Endothelial cell of umbilical vein (primary cell): Measurements from ENCODE around the gene FGFBP2. TPM values are rescaled to one million over a fixed set of nuclear protein-coding genes. Genes with fewer than 3 reads are reported as not detected.

Source experiments
- BruUV-seq: library from RNA; stranded (reverse); fragments of 400-500 nt; replicated peaks from 2 replicates; lab custom pipeline; 2021; lab: Mats Ljungman, UMichigan
- CTCF ChIA-PET: fragments of 300-600, 350-600 bp; sonication (Branson Sonifier 250); formaldehyde crosslinking; loops from one replicate; lab custom pipeline; 2021; ENCODE audit warnings: antibody characterized with exemption, inconsistent platforms; lab: Charles Lee
- POLR2A ChIA-PET: fragments of 300-600, 350-600 bp; sonication (Branson Sonifier 250); formaldehyde crosslinking; loops from one replicate; lab custom pipeline; 2021; ENCODE audit warnings: antibody characterized with exemption, inconsistent platforms; lab: Charles Lee
- DNase-seq: peaks from one replicate; pipeline ENCODE4 v3.0.0-alpha.2; 2011; ENCODE audit warnings: low read depth, low spot score
- FAIRE-seq: peaks from 2 replicates; lab custom pipeline; 2011; peaks lifted over from hg19 to GRCh38; lab: Jason Lieb, UNC
- H2AFZ ChIP-seq: 2 replicates; pipeline ENCODE4 v1.6.0; 2012; ENCODE audit warnings: low read depth, low read length, control low read depth, inconsistent platforms
- H3K27ac ChIP-seq: 2 replicates; pipeline ENCODE4 v1.5.1; 2011; ENCODE audit warnings: low read depth, mild to moderate bottlenecking, control low read depth, low read length, moderate library complexity; ENCODE audit not compliant: insufficient read depth
- H3K27me3 ChIP-seq, 2 experiments: 2 replicates each; pipeline versions ENCODE4 v1.6.0 to v1.6.1; 2011; ENCODE audit warnings: low read length in 2 of 2, mixed read lengths in 1 of 2; ENCODE audit not compliant: control insufficient read depth in 2 of 2, insufficient read depth in 2 of 2
- H3K36me3 ChIP-seq, 2 experiments: 2 replicates in 1 of 2; 3 replicates in 1 of 2; pipeline ENCODE4 v1.5.1; 2011; ENCODE audit warnings: low read length in 2 of 2, mild to moderate bottlenecking in 1 of 2, moderate library complexity in 1 of 2; ENCODE audit not compliant: control insufficient read depth in 2 of 2, insufficient read depth in 2 of 2; ENCODE audit errors: extremely low read depth in 1 of 2
- H3K4me1 ChIP-seq: 3 replicates; pipeline ENCODE4 v1.5.1; 2011; ENCODE audit warnings: mild to moderate bottlenecking, low read length; ENCODE audit not compliant: control insufficient read depth, insufficient read depth; ENCODE audit errors: extremely low read depth
- H3K4me2 ChIP-seq: 2 replicates; pipeline ENCODE4 v1.6.1; 2011; ENCODE audit warnings: low read length, control low read depth, mixed read lengths; ENCODE audit not compliant: insufficient read depth
- H3K4me3 ChIP-seq, 3 experiments: fragments of 200-600 bp in 1 of 3; sonication (generic), shearing (Covaris generic) in 1 of 3; replicated peaks in 1 of 3; 2 replicates each; pipeline ENCODE4 v1.5.1; 2011 to 2016; ENCODE audit warnings: control low read depth in 3 of 3, low read length in 3 of 3, mild to moderate bottlenecking in 2 of 3, inconsistent platforms in 1 of 3, low read depth in 1 of 3, moderate library complexity in 1 of 3; ENCODE audit not compliant: insufficient read depth in 1 of 3
- H3K79me2 ChIP-seq: 2 replicates; pipeline ENCODE4 v1.6.0; 2012; ENCODE audit warnings: low read length, inconsistent platforms; ENCODE audit not compliant: control insufficient read depth, insufficient read depth
- H3K9ac ChIP-seq: replicated peaks from 2 replicates; pipeline ENCODE3; 2011; ENCODE audit warnings: low read length, control low read depth; ENCODE audit not compliant: insufficient read depth; ENCODE audit errors: extremely low read depth
- H3K9me1 ChIP-seq: replicated peaks from 3 replicates; pipeline ENCODE4 v1.6.0; 2011; ENCODE audit warnings: mild to moderate bottlenecking, low read length; ENCODE audit not compliant: control insufficient read depth, insufficient read depth; ENCODE audit errors: extremely low read depth
- H3K9me3 ChIP-seq: replicated peaks from 2 replicates; pipeline ENCODE4 v1.5.1; 2012; ENCODE audit warnings: low read length, inconsistent platforms; ENCODE audit not compliant: control insufficient read depth, insufficient read depth
- H4K20me1 ChIP-seq: replicated peaks from 2 replicates; pipeline ENCODE3; 2011; ENCODE audit warnings: mild to moderate bottlenecking, low read length; ENCODE audit not compliant: control insufficient read depth, insufficient read depth; ENCODE audit errors: extremely low read depth
- CTCF ChIP-seq, 2 donors: IDR thresholded peaks; 1 replicate in 1 of 2; 2 replicates in 1 of 2; pipeline ENCODE4 v1.5.1; 2011; ENCODE audit warnings: low read length in 2 of 2, mild to moderate bottlenecking in 2 of 2, moderate library complexity in 2 of 2, control low read depth in 1 of 2, inconsistent platforms in 1 of 2, low read depth in 1 of 2; ENCODE audit not compliant: insufficient read depth in 1 of 2; ENCODE audit errors: extremely low read depth in 1 of 2
- EZH2 ChIP-seq: IDR thresholded peaks from 2 replicates; pipeline ENCODE4 v1.6.1; 2012; ENCODE audit warnings: borderline replicate concordance, low read depth, mild to moderate bottlenecking, moderate library complexity, low read length, inconsistent platforms; ENCODE audit not compliant: severe bottlenecking
- FOS ChIP-seq: IDR thresholded peaks from 2 replicates; pipeline ENCODE4 v1.6.1; 2011; ENCODE audit warnings: mild to moderate bottlenecking, low read length, moderate library complexity, borderline replicate concordance; ENCODE audit not compliant: insufficient read depth
- GATA2 ChIP-seq: IDR thresholded peaks from 2 replicates; pipeline ENCODE4 v1.7.0; 2011; ENCODE audit warnings: low read depth, mild to moderate bottlenecking, moderate library complexity, mixed read lengths, low read length; ENCODE audit not compliant: insufficient read length, insufficient read depth
- JUN ChIP-seq: IDR thresholded peaks from 2 replicates; pipeline ENCODE4 v1.6.1; 2011; ENCODE audit warnings: borderline replicate concordance, low read depth; ENCODE audit not compliant: insufficient read length, insufficient read depth
- MAX ChIP-seq: IDR thresholded peaks from 2 replicates; pipeline ENCODE4 v1.6.1; 2011; ENCODE audit not compliant: insufficient read depth, insufficient read length
- MYC ChIP-seq: IDR thresholded peaks from one replicate; pipeline ENCODE4 v1.6.1; 2011; ENCODE audit warnings: mild to moderate bottlenecking, low read depth, low read length
- POLR2A ChIP-seq: IDR thresholded peaks from 2 replicates; pipeline ENCODE4 v1.6.1; 2012; ENCODE audit warnings: low read depth, mild to moderate bottlenecking, control low read depth, low read length
- POLR2AphosphoS5 ChIP-seq: IDR thresholded peaks from 2 replicates; pipeline ENCODE4 v1.6.1; 2012; ENCODE audit warnings: low read depth, mild to moderate bottlenecking, control low read depth, low read length, moderate library complexity; ENCODE audit not compliant: insufficient read depth
- dilution Hi-C: fragments of 300-500 bp; cut with MboI; formaldehyde crosslinking; loops from one replicate; pipeline ENCODE4 v1.15.0; 2019; ENCODE audit warnings: low sequenced_read_pairs; ENCODE audit not compliant: extremely low pct_ligation_motif_present
- intact Hi-C: fragments of 100-400 bp; cut with micrococcal nuclease; formaldehyde crosslinking; loops from one replicate; pipeline ENCODE4 v1.10.0; 2022
- polyA plus RNA-seq, 4 experiments: library from polyadenylated mRNA; depleted of rRNA in 3 of 4; stranded (reverse) in 3 of 4; unstranded in 1 of 4; fragments of >200 nt; gene quantifications; 2 replicates each; pipeline versions ENCODE4 v1.2.1 to v1.2.3, GENCODE V29; 2011 to 2012; ENCODE audit warnings: missing spikeins in 1 of 4
- total RNA-seq: library from RNA; stranded (reverse); gene quantifications from 2 replicates; pipeline ENCODE4 v1.2.3, GENCODE V29; 2021

The FGFBP2 gene
- total and polyA plus RNA-seq, 2 donors (not counting 3 experiments of a cell fraction or from before 2014, with no cell fraction given), result not detected

GRCh38 chr4:15948826-15949225 is 14.1 kb downstream of the FGFBP2 start:
- intact Hi-C loops (no loop called here), dilution Hi-C loops (no loop called here)
- no TSS peak for BruUV-seq
- Histone ChIP-seq H3K27ac (no peak overlapping the region), H3K9me3 (no peaks in the 10 kb centered on the region), H3K4me2 (no peak overlapping the region), H3K9ac (no peak overlapping the region), H3K27me3 (peaks cover 0 to 2% of the 10 kb centered on the region in 2 experiments), H3K79me2 (no peaks in the 10 kb centered on the region), H3K9me1 (no peaks in the 10 kb centered on the region), H3K4me3 (no peak overlapping the region), H2AFZ (no peak overlapping the region), H3K36me3 (no peaks in the 10 kb centered on the region), H3K4me1 (no peaks in the 10 kb centered on the region), H4K20me1 (no peaks in the 10 kb centered on the region)
- ChIA-PET POLR2A (no interaction called here), CTCF (interaction anchor here (1.2 to 1.3 kb wide), 2 partner anchors 66 to 143 kb away, joined by 3 to 4 read pairs; no protein-coding TSS in a partner anchor)
- no peak for TF ChIP-seq GATA2
- no peak for TF ChIP-seq MYC
- no peak for TF ChIP-seq EZH2
- TF ChIP-seq POLR2AphosphoS5, result no peak
- no peak for TF ChIP-seq MAX
- TF ChIP-seq POLR2A, result no peak
- no peak for TF ChIP-seq JUN
- no peak for TF ChIP-seq CTCF (IDR thresholded peaks at IDR 0.05; ENCODE audit: extremely low read depth in 1 of 2, insufficient read depth in 1 of 2, low read depth in 1 of 2, low read length in 2 of 2)
- no peak for TF ChIP-seq FOS
- FAIRE-seq, result no peak
- no peak for DNase-seq
